PC-3 (cell line): Measurements from ENCODE around the gene IFT122. TPM values are rescaled to one million over a fixed set of nuclear protein-coding genes. Genes with fewer than 3 reads are reported as not detected.

Experiments used
- ATAC-seq: fragments of 200-7000 bp; cut with Tn5 transposase; 2 replicates; pipeline ENCODE4 v1.9.1; 2020; ENCODE audit warnings: mild to moderate bottlenecking, moderate library complexity
- BruUV-seq: library from RNA; stranded (reverse); fragments of 400-500 nt; replicated peaks from 2 replicates; lab custom pipeline; 2021; lab: Mats Ljungman, UMichigan
- CTCF ChIA-PET: fragments of 300-600 bp; sonication (Branson Sonifier 250); formaldehyde crosslinking; loops from one replicate; lab custom pipeline; 2022; ENCODE audit warnings: antibody characterized with exemption; lab: Charles Lee
- POLR2A ChIA-PET: fragments of 300-600 bp; sonication (Branson Sonifier 250); formaldehyde crosslinking; loops from one replicate; lab custom pipeline; 2022; ENCODE audit warnings: antibody characterized with exemption; ENCODE audit not compliant: unreplicated experiment; lab: Charles Lee
- DNase-seq: peaks from one replicate; pipeline ENCODE4 v3.0.0-alpha.2; 2015
- H2AFZ ChIP-seq: fragments of 300-600 bp; sonication (generic); 2 replicates; pipeline ENCODE4 v1.6.0; 2016; ENCODE audit warnings: antibody characterized with exemption, low read length
- H3F3A ChIP-seq: fragments of 300-600 bp; sonication (generic); one replicate; pipeline ENCODE4 v1.6.0; 2017; ENCODE audit warnings: antibody characterized with exemption, low read length, control low read depth, mild to moderate bottlenecking; ENCODE audit not compliant: unreplicated experiment
- H3K27ac ChIP-seq: fragments of 300-600 bp; sonication (generic); 2 replicates; pipeline ENCODE4 v1.5.1; 2016; ENCODE audit warnings: mild to moderate bottlenecking, low read length
- H3K27me3 ChIP-seq: fragments of 300-600 bp; sonication (generic); 2 replicates; pipeline ENCODE4 v1.6.1; 2016; ENCODE audit warnings: low read length, mixed read lengths
- H3K36me3 ChIP-seq: fragments of 300-600 bp; sonication (generic); 2 replicates; pipeline ENCODE4 v1.6.1; 2016; ENCODE audit warnings: low read depth, mixed run types, low read length, mixed read lengths
- H3K4me1 ChIP-seq: fragments of 300-600 bp; sonication (generic); 2 replicates; pipeline ENCODE4 v1.5.1; 2016; ENCODE audit warnings: low read length; ENCODE audit not compliant: insufficient read depth
- H3K4me2 ChIP-seq: fragments of 300-600 bp; sonication (generic); 2 replicates; pipeline ENCODE4 v1.6.0; 2016; ENCODE audit warnings: low read length
- H3K4me3 ChIP-seq: fragments of 300-600 bp; sonication (generic); 2 replicates; pipeline ENCODE4 v1.5.1; 2016; ENCODE audit warnings: mild to moderate bottlenecking, low read length, mixed read lengths
- H3K79me2 ChIP-seq: fragments of 300-600 bp; sonication (generic); 2 replicates; pipeline ENCODE4 v1.6.1; 2017; ENCODE audit warnings: low read length, mixed read lengths
- H3K9ac ChIP-seq: fragments of 300-600 bp; sonication (generic); 2 replicates; pipeline ENCODE4 v1.6.0; 2016; ENCODE audit warnings: mild to moderate bottlenecking, low read length
- H3K9me2 ChIP-seq: fragments of 300-600 bp; sonication (generic); replicated peaks from 2 replicates; pipeline ENCODE4 v1.6.1; 2016; ENCODE audit warnings: mixed run types, low read length, mixed read lengths
- H3K9me3 ChIP-seq: fragments of 300-600 bp; sonication (generic); 2 replicates; pipeline ENCODE4 v1.6.1; 2016; ENCODE audit warnings: low read length, mixed read lengths
- H4K20me1 ChIP-seq: fragments of 300-600 bp; sonication (generic); 2 replicates; pipeline ENCODE4 v1.6.1; 2016; ENCODE audit warnings: low read length, mixed read lengths
- EZH2 ChIP-seq: fragments of 300-600 bp; sonication (generic); IDR thresholded peaks from one replicate; pipeline ENCODE4 v1.6.1; 2017; ENCODE audit warnings: antibody characterized with exemption, mild to moderate bottlenecking, low read length; ENCODE audit not compliant: unreplicated experiment
- EZH2phosphoT487 ChIP-seq: fragments of 300-600 bp; sonication (generic); IDR thresholded peaks from 2 replicates; pipeline ENCODE4 v1.6.1; 2018; ENCODE audit warnings: mild to moderate bottlenecking, antibody characterized with exemption, low read length, borderline replicate concordance
- intact Hi-C: fragments of 100-400 bp; cut with micrococcal nuclease; formaldehyde crosslinking; loops from 2 replicates; pipeline ENCODE4 v1.9.0; 2023
- total RNA-seq: library from RNA; depleted of rRNA; stranded (reverse); fragments of >200 nt; gene quantifications from 2 replicates; pipeline ENCODE4 v1.2.3, GENCODE V29; 2014
- TF ChIP-seq, protein P1 (sequence below): fragments of 300-600 bp; sonication (generic); conservative IDR thresholded peaks from 2 replicates; pipeline ENCODE4 v1.5.1; 2017; ENCODE audit warnings: antibody characterized with exemption, low read depth, mild to moderate bottlenecking, low read length

Gene IFT122
- total RNA-seq, 1 experiment from 2014 or later = 10.2 TPM

DNA sequence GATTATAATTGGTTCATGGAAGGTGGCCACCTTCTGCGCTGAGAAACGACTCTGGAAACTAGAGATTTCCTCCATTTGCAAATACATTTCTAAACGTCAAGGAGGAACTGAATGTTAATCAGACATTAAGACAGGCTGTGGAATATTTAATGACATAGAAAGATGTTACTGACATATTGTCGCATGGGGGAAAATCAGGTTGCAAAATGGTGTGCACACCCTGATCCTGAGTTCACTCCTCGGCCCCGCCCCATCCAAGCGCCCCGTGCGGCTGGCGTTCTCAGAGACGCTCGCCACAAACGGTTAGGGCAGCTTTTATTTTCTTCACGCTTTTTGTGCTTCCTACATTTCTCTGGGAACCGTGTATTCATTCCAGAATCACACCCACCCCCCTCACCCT, 113.7 kb downstream of the IFT122 start:
- Histone ChIP-seq H4K20me1 (no peaks in the 10 kb centered on the region), H3K79me2 (no peaks in the 10 kb centered on the region), H3K4me1 (no peaks in the 10 kb centered on the region; the same call in 1 of the 2 replicates), H3F3A (no peaks in the 10 kb centered on the region), H3K36me3 (no peaks in the 10 kb centered on the region), H3K4me2 (no peak overlapping the region), H3K9me3 (no peaks in the 10 kb centered on the region), H3K9me2 (no peaks in the 10 kb centered on the region), H2AFZ (no peak overlapping the region), H3K27ac (no peak overlapping the region), H3K9ac (no peak overlapping the region), H3K27me3 (no peaks in the 10 kb centered on the region), H3K4me3 (no peak overlapping the region)
- TF ChIP-seq EZH2phosphoT487 (no peak), EZH2 (no peak)
- TF ChIP-seq, protein P1, sequence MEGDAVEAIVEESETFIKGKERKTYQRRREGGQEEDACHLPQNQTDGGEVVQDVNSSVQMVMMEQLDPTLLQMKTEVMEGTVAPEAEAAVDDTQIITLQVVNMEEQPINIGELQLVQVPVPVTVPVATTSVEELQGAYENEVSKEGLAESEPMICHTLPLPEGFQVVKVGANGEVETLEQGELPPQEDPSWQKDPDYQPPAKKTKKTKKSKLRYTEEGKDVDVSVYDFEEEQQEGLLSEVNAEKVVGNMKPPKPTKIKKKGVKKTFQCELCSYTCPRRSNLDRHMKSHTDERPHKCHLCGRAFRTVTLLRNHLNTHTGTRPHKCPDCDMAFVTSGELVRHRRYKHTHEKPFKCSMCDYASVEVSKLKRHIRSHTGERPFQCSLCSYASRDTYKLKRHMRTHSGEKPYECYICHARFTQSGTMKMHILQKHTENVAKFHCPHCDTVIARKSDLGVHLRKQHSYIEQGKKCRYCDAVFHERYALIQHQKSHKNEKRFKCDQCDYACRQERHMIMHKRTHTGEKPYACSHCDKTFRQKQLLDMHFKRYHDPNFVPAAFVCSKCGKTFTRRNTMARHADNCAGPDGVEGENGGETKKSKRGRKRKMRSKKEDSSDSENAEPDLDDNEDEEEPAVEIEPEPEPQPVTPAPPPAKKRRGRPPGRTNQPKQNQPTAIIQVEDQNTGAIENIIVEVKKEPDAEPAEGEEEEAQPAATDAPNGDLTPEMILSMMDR = no peak
- ATAC-seq (no peak), DNase-seq (no peak)
- BruUV-seq = no TSS peak
- POLR2A ChIA-PET = no interaction called here
- intact Hi-C loops = no loop called here
- CTCF ChIA-PET = no interaction called here

DNA sequence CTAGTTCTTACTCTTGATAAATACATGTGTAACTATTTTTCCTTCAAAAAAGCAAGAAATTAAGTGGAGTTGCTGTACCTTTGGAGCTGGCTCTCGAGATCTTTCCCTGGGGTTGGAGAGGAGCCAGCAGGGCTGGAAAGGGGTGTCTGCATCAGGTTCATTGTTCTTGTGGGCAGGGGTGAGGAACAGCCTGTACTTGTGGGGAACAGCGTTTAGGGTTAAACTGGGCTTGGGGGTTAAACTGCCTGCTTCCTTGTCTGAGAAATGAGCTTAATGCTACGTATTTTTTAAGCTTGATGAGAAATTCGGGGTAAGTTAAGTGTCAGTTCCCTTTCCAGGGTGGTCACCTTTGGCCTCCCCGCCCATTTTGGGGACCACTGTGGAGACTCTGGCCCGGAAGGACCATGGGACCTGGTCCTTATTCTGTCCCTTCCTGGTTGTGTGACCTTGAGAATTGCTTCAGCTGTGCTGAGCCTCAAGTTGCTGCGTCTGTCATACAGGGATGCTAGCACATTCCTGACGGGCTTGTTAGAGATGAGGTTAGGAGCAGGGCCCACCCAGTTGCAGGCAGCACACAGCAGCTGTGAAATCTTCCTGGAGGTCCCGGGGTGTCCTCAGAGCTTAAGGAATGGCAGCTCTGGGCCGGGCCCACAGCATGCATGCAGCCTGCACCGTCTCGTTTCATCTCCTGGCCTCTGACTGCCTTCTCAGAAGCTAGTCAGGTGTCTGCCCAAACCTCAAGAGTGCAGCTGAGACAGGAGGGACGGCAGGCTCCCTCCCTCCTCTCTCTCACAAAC, 114.5 kb downstream of the IFT122 start:
- intact Hi-C loops = no loop called here
- CTCF ChIA-PET = no interaction called here
- Histone ChIP-seq H3K79me2 (no peaks in the 10 kb centered on the region), H4K20me1 (no peaks in the 10 kb centered on the region), H3K27me3 (no peaks in the 10 kb centered on the region), H3K36me3 (no peaks in the 10 kb centered on the region), H2AFZ (no peak overlapping the region), H3K9me2 (no peaks in the 10 kb centered on the region), H3K27ac (no peak overlapping the region), H3K9ac (no peak overlapping the region), H3K4me2 (no peak overlapping the region), H3F3A (no peaks in the 10 kb centered on the region), H3K4me3 (no peak overlapping the region), H3K4me1 (no peaks in the 10 kb centered on the region), H3K9me3 (no peaks in the 10 kb centered on the region)
- ATAC-seq = no peak
- POLR2A ChIA-PET = no interaction called here
- DNase-seq = no peak
- BruUV-seq = no TSS peak
- TF ChIP-seq, protein P1 = no peak
- TF ChIP-seq EZH2phosphoT487 = no peak

DNA sequence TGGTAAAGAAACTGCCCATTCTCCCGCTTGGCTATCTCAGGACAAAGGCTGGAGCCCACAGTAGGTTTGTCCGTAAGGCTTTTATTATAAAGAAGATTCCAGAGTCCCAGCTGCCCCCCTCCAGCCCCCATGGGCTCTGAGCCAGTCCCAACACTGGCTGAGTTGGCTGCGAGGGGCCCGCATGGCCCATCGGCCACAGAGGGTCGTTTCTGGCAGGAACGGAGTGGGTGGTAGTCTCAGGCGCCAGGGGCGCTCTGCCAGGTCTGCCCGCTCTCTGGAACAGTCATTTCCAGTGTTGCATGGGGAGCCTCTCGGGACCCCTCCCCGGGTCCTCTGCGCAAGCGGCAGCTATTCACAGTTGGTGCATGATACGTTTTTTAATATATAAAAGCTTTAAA, 115.1 kb downstream of the IFT122 start:
- intact Hi-C loops = no loop called here

More for the DNA sequence above, 115.1 kb downstream of the IFT122 start:
- H3F3A ChIP-seq = no peaks in the 10 kb centered on the region
- no peaks in the 10 kb centered on the region for H3K79me2 ChIP-seq
- POLR2A ChIA-PET = no interaction called here
- H2AFZ ChIP-seq = no peak overlapping the region
- TF ChIP-seq EZH2phosphoT487 (no peak), EZH2 (no peak)
- TF ChIP-seq, protein P1 = no peak
- H3K27ac ChIP-seq = no peak overlapping the region
- no peak overlapping the region for H3K9ac ChIP-seq
- H3K36me3 ChIP-seq = no peaks in the 10 kb centered on the region
- ATAC-seq (no peak), DNase-seq (no peak)
- no peaks in the 10 kb centered on the region for H3K9me3 ChIP-seq
- H3K4me2 ChIP-seq = no peak overlapping the region
- CTCF ChIA-PET = no interaction called here
- H4K20me1 ChIP-seq = no peaks in the 10 kb centered on the region
- no peaks in the 10 kb centered on the region for H3K9me2 ChIP-seq
- no TSS peak for BruUV-seq
- no peaks in the 10 kb centered on the region for H3K27me3 ChIP-seq
- no peak overlapping the region for H3K4me3 ChIP-seq
- no peaks in the 10 kb centered on the region for H3K4me1 ChIP-seq
